Activated CD8-positive, alpha-beta memory T cell treated with anti-CD3 and anti-CD28 coated beads, Interleukin-2, amount 50 U/mL, for 24 hours (primary cell): Measurements from ENCODE around the gene TRMT44.
"Not testable (repeated sequence)": the region's sequence is repeated elsewhere in the genome, so short reads cannot be mapped to it uniquely, and the experiment has no call there.

Experiments used
- DNase-seq: peaks from one replicate; pipeline ENCODE4 v3.0.0-alpha.2; 2020; ENCODE audit errors: extremely low read depth

TRMT44 gene

DNA sequence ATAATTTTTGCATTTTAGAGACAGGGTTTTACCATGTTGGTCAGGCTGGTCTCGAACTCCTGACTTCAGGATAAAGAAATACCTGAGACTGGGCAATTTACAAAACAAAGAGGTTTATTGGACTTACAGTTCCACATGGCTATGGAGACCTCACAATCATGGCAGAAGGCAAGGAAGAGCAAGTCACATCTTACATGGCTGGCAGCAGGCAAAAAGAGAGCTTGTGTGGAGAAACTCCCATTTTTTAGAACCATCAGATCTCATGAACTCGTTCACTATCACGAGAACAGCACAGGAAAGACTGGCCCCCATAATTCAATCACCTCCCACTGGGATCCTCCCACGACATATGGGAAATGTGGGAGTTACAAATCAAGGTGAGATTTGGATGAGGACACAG, 72.5 kb downstream of the TRMT44 start:
- not testable (repeated sequence) for DNase-seq

DNA sequence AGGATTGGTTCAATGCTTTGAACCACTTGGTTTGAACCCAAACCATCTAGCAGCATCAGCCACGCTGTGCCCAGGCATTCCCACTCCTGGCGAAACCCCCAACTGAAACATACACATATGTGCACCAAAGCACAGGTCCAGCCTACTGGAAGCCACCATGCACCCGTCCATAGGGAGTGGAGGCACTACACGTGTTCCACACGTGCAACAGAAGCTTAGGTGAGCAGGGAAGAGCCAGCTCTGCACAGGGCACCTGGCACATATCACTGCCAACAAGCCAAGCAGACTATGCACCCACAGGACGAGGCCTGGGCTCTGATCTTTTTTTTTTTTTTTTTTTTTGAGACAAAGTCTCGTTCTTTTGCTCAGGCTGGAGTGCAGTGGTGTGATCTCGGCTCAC, 73.4 kb downstream of the TRMT44 start:
- DNase-seq, result no peak

DNA sequence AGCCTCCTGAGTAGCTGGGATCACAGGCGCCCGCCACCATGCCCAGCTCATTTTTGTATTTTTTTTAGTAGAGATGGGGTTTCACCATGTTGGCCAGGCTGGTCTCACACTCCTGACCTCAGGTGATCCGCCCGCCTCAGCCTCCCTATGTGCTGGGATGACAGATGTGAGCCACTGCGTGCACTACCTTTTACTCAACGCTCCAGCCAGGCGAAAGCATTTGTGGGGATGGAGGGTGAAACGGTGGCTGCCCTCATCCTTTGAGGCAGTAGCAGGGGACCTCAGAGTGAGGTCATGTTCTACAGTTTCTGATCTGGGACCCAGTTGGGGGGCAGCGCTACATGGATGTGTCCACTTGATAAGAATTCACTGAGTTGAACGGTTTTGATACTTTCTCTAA, 73.8 kb downstream of the TRMT44 start:
- no peak for DNase-seq

DNA sequence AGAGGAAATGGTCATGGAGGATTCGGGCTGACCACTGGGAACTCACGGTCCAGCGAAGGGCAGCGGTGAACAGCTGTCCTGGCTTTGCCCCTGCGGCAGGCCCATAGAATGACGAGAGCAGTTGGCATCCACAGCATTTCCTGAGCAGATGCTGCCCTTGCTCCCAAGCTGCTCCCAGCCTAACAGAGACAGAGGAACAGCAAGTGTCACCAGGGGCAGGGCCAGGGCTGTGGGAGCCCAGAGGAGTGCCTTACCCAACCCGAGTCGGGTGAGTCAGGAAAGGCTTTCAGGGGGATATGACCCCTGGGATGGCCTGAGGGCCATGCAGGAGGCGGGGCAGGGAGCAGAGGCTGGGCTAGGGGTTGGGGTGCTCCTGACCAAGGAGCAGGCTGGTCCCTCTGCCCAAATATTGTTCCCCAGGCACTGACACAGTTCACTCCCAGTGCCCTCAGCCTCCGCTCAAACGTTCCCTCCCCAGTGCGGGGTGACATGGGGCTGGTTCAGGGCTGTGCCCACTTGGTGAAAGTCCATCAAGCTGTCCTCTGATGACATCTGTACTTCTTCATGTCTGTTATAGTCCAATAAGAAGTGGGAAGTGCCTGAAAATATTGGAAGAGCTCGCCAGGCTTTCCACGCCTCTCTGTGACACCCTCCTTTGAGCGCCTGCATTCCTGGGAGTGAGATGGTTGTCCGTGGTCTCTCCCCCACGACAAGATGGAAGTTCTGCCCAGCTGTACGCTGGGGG, 74.9 kb downstream of the TRMT44 start:
- DNase-seq, result no peak

DNA sequence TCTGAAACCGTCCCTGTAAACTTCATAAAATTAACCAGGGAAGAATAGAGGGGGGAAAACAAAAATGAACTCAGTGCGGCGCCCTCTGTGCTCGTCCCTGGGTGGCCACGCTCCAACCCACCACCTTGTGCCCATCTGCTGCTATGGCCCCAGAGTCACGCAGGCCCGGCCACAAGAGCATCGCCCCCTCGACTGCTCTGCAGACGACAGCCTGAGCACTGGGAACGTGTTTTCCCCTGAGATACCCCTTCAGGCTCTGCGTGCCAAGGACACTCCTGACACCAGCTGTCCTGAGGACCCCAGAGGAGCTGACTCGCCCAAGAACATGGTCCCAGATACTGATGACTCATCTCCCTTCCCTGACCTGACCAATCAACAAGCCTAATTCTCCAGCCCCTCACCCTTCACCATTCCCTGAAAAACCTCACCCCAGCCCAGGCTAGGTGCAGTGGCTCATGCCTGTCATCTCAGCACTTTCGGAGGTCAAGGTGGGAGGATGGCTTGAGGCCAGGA, 75.5 kb downstream of the TRMT44 start:
- DNase-seq, result no peak

DNA sequence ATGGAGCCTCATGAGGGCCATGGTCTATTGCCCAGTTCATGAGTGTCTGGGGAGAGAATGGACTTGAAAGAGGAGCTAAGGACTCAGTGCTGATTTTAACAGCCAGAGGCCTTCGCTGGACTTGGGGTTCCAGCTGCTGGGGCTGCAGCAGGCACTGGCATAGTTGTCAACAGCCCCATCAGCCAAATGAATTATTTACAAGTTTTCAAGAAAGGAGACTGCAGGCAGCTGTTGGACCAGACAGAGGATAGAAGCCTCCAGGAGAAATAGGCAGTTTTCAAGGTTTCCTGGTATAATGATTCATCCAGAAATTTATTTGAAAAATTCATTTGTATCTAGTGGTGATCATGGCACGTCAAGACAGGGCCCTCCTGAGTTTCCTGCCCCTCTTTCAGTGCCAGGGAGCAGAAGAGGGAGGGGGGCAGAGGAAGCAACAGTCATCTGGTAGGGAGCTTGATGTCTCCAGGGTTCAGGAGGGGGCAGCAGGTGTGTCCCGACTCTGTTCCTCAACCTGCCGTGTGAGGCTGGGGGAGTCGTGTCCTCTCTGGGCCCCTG, 76.5 kb downstream of the TRMT44 start:
- DNase-seq, result no peak

DNA sequence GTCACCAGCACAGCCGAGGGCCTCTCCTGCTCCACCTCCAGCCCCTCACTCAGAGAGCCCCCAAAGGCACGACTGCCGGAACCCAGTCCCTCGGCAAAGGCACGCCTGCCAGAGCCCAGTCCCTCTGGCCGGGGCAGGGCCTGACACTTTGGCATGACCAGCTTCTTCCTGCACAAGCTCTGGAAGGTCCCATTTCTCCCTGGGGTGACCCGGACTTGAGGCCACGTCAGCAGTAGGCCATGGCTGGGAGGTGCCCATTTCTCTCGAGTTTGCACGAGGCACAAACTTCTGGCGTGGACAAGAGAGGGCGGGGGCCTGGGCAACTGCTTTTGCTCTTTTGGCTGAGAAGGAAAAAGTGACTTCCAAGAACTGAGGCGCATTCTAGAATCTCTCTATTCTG, 77.4 kb downstream of the TRMT44 start:
- DNase-seq, result no peak

DNA sequence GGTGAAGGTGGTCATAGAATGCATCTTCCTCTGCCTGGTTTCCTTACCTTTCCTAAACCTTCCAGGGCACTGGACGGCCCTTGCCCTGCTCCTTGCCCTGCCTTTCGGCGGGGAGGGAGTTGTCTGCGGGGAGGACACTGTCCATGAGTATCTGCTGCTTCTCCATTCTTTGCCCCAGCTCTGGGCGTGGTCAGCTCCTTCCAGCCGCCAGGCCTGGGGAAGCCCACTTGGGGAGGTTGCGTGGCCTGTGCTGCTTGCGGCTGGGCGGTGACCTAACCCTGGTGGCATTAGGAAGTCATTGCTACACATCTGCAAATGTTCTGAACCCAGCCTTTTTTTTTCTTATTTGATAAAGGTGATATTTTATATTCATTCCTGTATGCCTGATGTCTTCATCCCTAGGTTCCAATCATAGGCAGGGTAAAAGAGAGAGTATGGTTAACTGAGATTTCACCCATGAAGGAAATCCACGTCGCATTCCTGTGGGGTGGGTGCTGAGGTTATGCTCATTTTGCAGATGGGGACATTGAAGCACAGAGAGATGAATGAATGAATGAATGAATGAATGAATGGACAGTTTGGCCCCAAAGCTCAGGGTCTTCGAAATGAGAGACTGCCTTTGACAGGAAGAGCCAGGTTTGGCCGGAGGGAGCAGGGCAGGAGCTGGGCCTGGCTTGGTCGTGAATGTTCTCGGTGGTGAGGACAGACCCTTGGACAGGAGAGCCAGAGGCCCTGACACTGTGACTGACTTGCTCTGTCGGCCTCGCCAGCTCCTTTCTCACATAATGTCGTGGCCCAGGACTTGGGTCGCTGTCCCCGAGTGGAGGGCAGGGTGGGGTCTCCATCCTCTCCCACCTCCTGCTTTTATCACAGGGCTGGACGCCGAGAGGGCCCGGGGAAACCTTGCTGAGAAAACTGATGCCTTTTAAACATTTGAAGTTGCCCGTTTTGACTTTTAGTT, 81.9 kb downstream of the TRMT44 start:
- DNase-seq, result no peak

DNA sequence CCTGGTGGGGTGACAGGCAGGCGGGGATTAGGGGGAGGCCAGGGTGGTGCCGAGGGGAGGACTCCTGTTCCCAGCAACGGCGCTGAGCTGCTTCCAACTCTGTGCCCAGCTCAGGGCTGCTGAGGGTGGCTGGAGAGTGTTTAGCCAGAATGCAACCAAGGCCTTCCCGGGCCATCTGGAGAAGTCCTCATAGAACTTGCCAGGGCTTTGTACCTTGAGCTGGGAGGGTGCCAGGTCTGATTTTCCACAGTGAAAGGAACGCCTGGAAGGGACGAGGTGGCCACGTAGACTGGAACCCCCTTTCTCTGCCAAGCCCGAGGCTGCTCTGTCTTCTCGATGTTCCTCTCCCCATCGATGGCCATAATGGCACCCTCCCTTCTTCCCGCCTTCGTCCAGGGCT, 82.6 kb downstream of the TRMT44 start:
- no peak for DNase-seq

DNA sequence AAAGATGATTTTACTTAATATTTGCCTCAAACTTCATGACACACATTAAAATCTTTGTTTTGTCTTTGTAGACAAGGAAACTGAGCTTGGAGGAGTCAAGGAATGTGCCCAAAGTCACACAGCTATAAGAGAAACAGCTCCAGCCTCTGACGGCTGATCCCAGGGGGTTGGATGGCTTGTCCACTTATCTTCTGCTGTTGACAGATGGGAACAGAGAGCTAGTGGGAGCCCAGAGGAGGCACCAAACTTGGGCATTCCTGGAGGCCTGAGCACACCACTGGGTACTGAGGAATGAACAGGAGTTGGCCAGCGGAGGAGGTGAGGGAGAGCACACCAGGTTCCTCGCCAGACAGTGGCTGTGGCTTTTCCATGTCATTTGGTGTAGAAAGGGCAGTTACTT, 83.2 kb downstream of the TRMT44 start:
- DNase-seq, result no peak

DNA sequence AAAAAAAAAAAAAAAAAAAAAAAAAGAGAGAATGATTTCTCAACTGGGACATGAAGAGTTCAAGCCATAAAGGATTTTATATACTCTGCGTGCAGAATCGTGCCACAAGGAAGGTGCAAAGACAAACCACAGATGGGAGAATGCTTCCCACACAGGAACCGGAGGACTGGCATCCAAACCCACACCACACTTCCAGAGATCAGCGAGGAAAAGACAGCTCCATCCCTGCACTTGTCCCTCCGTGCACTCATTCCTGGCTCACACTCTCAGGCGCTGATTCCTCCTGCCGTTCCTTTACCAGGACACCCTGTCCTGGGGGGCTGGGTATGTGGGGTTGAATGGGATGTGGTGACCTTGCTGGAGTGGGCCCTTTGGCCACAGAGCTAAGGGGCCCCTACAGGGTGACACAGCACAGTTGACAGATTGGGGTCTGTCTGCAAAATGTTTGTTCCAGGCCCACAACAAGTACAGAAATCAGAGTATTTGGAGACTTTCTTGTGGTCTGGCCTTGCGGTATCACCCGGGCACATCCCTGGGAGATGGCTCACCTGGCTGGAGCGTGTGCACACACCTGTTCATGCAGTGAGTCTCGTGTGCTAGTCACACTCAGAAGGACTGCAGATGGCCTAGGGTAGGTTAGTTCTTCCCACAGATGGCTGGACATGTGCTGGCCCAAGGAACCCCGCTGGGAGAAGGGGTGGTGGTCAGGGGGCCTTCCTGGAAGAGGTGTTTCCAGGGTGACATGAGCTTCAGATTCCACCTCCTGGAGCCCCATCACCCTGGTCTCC, 84.2 kb downstream of the TRMT44 start:
- DNase-seq, result no peak

DNA sequence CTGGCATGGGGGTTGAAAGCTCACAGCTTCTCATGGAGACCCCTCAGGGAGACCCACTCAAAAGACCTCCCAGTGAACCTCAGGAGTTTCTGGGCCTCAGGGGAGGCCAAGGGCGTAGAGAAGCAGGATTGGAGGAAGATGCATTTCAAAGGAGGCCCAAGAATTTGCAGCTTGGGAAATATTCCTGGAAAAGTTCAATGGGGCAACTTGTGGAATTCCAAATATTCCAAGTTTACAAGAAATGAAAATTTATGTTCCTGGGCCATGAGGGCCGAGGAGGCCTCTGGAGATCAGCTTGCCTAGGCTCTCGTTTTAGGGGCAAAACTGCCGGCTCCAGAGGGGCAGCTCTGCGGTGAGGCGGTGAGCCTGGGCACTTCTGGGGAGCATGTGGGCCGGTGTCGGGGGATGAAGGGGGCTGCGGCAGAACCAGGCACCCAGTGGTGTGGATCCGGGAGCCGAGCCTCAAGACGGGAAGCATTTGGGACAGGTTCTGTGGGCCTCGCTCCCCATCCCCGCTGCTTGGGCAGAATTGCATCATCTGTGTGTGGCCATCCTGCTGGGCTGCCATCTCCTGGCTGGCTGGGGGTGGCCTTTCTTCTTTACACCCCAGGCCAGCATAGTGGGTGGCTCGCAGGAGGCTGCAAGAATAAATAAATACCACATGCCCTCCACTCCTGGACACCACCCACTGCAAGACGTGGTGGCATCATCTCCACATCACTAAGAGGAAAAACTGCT, 85.0 kb downstream of the TRMT44 start:
- DNase-seq, result no peak
